ENCODE measurements around the gene WWOX. TPM values are rescaled to one million over a fixed set of nuclear protein-coding genes. Genes with fewer than 3 reads are reported as not detected.

The WWOX gene
- polyA plus RNA-seq, 1 donor (not counting 4 experiments of a cell fraction or from before 2014, with no cell fraction given): 5.1 TPM

DNA sequence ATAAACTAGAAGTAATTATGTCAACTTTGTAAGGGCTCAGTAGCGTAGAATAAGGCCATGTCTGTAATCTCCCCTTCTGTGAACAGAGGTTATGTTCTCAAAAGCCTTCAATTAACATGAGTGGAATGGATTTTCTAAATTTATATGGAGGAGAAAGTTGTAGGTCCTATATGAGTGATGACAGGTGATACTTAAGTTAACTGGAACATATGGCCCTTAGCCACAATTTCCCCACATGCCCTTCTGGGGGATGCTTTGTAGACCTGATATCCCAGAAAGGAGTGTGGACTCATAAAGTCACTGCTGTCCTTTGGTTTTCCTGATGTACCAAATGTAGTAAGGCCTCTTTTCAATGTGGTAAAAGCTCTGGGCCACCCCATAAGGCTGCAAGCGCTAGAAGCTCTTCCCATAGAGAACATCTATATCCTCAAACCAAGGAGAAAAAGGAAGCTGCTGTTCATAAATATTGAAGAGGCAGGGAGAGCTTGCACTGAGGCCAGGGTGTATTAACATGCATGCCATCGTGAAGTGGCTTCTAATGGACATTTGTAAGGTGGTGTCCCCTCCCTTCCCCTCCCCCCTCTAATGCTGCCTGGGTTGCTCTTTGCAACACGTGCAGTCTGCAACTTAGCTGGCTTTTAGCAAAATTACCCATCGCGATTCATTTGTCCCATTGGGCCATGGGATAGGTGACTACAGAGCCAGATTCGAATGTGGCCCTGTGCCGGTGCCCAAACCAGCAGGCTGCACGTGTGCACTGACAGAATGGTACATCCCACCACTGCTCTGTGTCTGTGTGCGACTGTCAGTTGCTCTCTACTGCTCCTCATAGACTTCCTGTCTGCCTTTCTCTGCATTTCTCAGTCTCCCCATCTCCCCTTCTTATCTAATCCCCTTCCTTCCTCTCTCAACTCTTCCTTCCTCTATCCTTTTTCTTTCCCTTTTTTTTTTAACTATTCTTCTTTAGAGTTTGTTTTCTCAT is 269.0 kb downstream of the WWOX start:
- dilution Hi-C loops (cut with MboI; ENCODE audit: extremely low pct_ligation_motif_present, low sequenced_read_pairs): no loop called here
- no peak overlapping the region for H2AFZ ChIP-seq (ENCODE audit: control insufficient read depth, low read length)
- no peaks in the 10 kb centered on the region for H3K9me1 ChIP-seq (ENCODE audit: control insufficient read depth, extremely low read depth, insufficient read depth, low read length)
- H4K20me1 ChIP-seq (ENCODE audit: control insufficient read depth, extremely low read depth, insufficient read depth, low read length): no peaks in the 10 kb centered on the region
- no peak for FAIRE-seq
- no peak for DNase-seq (ENCODE audit: low read depth, low spot score)
- TF ChIP-seq, protein P1, sequence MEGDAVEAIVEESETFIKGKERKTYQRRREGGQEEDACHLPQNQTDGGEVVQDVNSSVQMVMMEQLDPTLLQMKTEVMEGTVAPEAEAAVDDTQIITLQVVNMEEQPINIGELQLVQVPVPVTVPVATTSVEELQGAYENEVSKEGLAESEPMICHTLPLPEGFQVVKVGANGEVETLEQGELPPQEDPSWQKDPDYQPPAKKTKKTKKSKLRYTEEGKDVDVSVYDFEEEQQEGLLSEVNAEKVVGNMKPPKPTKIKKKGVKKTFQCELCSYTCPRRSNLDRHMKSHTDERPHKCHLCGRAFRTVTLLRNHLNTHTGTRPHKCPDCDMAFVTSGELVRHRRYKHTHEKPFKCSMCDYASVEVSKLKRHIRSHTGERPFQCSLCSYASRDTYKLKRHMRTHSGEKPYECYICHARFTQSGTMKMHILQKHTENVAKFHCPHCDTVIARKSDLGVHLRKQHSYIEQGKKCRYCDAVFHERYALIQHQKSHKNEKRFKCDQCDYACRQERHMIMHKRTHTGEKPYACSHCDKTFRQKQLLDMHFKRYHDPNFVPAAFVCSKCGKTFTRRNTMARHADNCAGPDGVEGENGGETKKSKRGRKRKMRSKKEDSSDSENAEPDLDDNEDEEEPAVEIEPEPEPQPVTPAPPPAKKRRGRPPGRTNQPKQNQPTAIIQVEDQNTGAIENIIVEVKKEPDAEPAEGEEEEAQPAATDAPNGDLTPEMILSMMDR (optimal IDR thresholded peaks at IDR 0.05 in 1 of 3, IDR thresholded peaks at IDR 0.05 in 1 of 3, conservative IDR thresholded peaks at IDR 0.05 in 1 of 3; ENCODE audit: extremely low read depth in 1 of 3, insufficient read depth in 2 of 3, low read length in 3 of 3): no peak
- TF ChIP-seq EZH2 (IDR thresholded peaks at IDR 0.05; ENCODE audit: low read length): no peak
- H3K9me3 ChIP-seq (ENCODE audit: control insufficient read depth, low read depth, low read length): no peaks in the 10 kb centered on the region
- no peak overlapping the region for H3K4me3 ChIP-seq (ENCODE audit: control insufficient read depth in 2 of 3, extremely low read depth in 1 of 3, insufficient read depth in 2 of 3, low read depth in 1 of 3, low read length in 3 of 3)
- H3K79me2 ChIP-seq (ENCODE audit: control insufficient read depth, insufficient read depth, low read length): no peaks in the 10 kb centered on the region
- H3K4me2 ChIP-seq (ENCODE audit: control insufficient read depth, extremely low read depth, insufficient read depth, low read depth, low read length): no peak overlapping the region
- no peak overlapping the region for H3K9ac ChIP-seq (ENCODE audit: control insufficient read depth, extremely low read depth, insufficient read depth, low read length)
- H3K36me3 ChIP-seq (ENCODE audit: control insufficient read depth in 2 of 2, extremely low read depth in 1 of 2, insufficient read depth in 2 of 2, low read length in 2 of 2): no peaks in the 10 kb centered on the region
- no peaks in the 10 kb centered on the region for H3K4me1 ChIP-seq (ENCODE audit: control insufficient read depth, extremely low read depth, insufficient read depth, low read length)
- H3K27ac ChIP-seq (ENCODE audit: control insufficient read depth, insufficient read depth, low read length): no peak overlapping the region
- H3K27me3 ChIP-seq (ENCODE audit: control insufficient read depth, extremely low read depth, insufficient read depth, low read length): no peaks in the 10 kb centered on the region

DNA sequence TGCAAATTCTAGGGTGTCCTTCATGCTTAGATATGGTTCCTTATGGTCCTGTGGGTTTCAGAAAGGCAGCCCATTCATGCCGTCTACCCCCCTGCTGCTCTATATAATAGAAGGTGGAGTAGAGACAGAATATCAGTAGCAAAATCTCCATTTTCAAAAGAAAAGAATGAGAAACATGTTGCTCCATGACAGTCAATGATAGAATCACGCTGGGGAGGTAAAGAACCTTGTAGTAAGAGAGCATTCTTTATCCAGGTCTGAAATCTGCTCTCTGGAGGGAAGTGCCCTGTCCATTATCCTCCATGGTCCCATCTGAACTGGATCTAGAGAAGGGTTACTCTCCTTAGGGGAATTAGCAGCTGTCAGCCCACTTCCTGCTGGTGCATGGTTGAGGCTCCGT is 272.8 kb downstream of the WWOX start:
- H3K79me2 ChIP-seq (ENCODE audit: control insufficient read depth, insufficient read depth, low read length): no peaks in the 10 kb centered on the region
- no peaks in the 10 kb centered on the region for H3K9me1 ChIP-seq (ENCODE audit: control insufficient read depth, extremely low read depth, insufficient read depth, low read length)
- no peak for DNase-seq (ENCODE audit: low read depth, low spot score)
- no peak overlapping the region for H3K9ac ChIP-seq (ENCODE audit: control insufficient read depth, extremely low read depth, insufficient read depth, low read length)
- H3K4me2 ChIP-seq (ENCODE audit: control insufficient read depth, extremely low read depth, insufficient read depth, low read depth, low read length): no peak overlapping the region
- no peak overlapping the region for H3K27ac ChIP-seq (ENCODE audit: control insufficient read depth, insufficient read depth, low read length)
- no peaks in the 10 kb centered on the region for H4K20me1 ChIP-seq (ENCODE audit: control insufficient read depth, extremely low read depth, insufficient read depth, low read length)
- H3K4me3 ChIP-seq (ENCODE audit: control insufficient read depth in 2 of 3, extremely low read depth in 1 of 3, insufficient read depth in 2 of 3, low read depth in 1 of 3, low read length in 3 of 3): no peak overlapping the region
- FAIRE-seq: no peak
- H3K27me3 ChIP-seq (ENCODE audit: control insufficient read depth, extremely low read depth, insufficient read depth, low read length): no peaks in the 10 kb centered on the region
- H3K9me3 ChIP-seq (ENCODE audit: control insufficient read depth, low read depth, low read length): no peaks in the 10 kb centered on the region
- no peak for TF ChIP-seq EZH2 (IDR thresholded peaks at IDR 0.05; ENCODE audit: low read length)
- TF ChIP-seq, protein P1 (optimal IDR thresholded peaks at IDR 0.05 in 1 of 3, IDR thresholded peaks at IDR 0.05 in 1 of 3, conservative IDR thresholded peaks at IDR 0.05 in 1 of 3; ENCODE audit: extremely low read depth in 1 of 3, insufficient read depth in 2 of 3, low read length in 3 of 3): no peak
- H2AFZ ChIP-seq (ENCODE audit: control insufficient read depth, low read length): no peak overlapping the region
- H3K36me3 ChIP-seq (ENCODE audit: control insufficient read depth in 2 of 2, extremely low read depth in 1 of 2, insufficient read depth in 2 of 2, low read length in 2 of 2): no peaks in the 10 kb centered on the region
- dilution Hi-C loops (cut with MboI; ENCODE audit: extremely low pct_ligation_motif_present, low sequenced_read_pairs): no loop called here
- H3K4me1 ChIP-seq (ENCODE audit: control insufficient read depth, extremely low read depth, insufficient read depth, low read length): no peaks in the 10 kb centered on the region

Data from keratinocyte (primary cell).